ENCODE measurements around the gene PCDHGA9. TPM values are rescaled to one million over a fixed set of nuclear protein-coding genes. Genes with fewer than 3 reads are reported as not detected.

Gene PCDHGA9
- polyA plus RNA-seq, 1 donor (not counting 4 experiments of a cell fraction or from before 2014, with no cell fraction given), result 0.28 TPM

GRCh38 chr5:141399555-141400258, 2.9 kb upstream of the PCDHGA9 start:
- DNase-seq (ENCODE audit: low read depth, low spot score), result no peak
- Histone ChIP-seq H3K27ac (ENCODE audit: control insufficient read depth, insufficient read depth, low read length) (no peak overlapping the region), H3K9ac (ENCODE audit: control insufficient read depth, extremely low read depth, insufficient read depth, low read length) (no peak overlapping the region), H2AFZ (ENCODE audit: control insufficient read depth, low read length) (no peak overlapping the region), H3K4me2 (ENCODE audit: control insufficient read depth, extremely low read depth, insufficient read depth, low read depth, low read length) (no peak overlapping the region), H3K9me1 (ENCODE audit: control insufficient read depth, extremely low read depth, insufficient read depth, low read length) (no peaks in the 10 kb centered on the region), H4K20me1 (ENCODE audit: control insufficient read depth, extremely low read depth, insufficient read depth, low read length) (no peaks in the 10 kb centered on the region), H3K4me3 (ENCODE audit: control insufficient read depth in 2 of 3, extremely low read depth in 1 of 3, insufficient read depth in 2 of 3, low read depth in 1 of 3, low read length in 3 of 3) (no peak overlapping the region), H3K27me3 (ENCODE audit: control insufficient read depth, extremely low read depth, insufficient read depth, low read length) (peaks cover 10% of the 10 kb centered on the region), H3K4me1 (ENCODE audit: control insufficient read depth, extremely low read depth, insufficient read depth, low read length) (no peaks in the 10 kb centered on the region), H3K79me2 (ENCODE audit: control insufficient read depth, insufficient read depth, low read length) (no peaks in the 10 kb centered on the region), H3K36me3 (ENCODE audit: control insufficient read depth in 2 of 2, extremely low read depth in 1 of 2, insufficient read depth in 2 of 2, low read length in 2 of 2) (no peaks in the 10 kb centered on the region), H3K9me3 (ENCODE audit: control insufficient read depth, low read depth, low read length) (peaks cover 26% of the 10 kb centered on the region)
- no peak for TF ChIP-seq EZH2 (IDR thresholded peaks at IDR 0.05; ENCODE audit: low read length)
- TF ChIP-seq CTCF (optimal IDR thresholded peaks at IDR 0.05 in 1 of 3, IDR thresholded peaks at IDR 0.05 in 1 of 3, conservative IDR thresholded peaks at IDR 0.05 in 1 of 3; ENCODE audit: extremely low read depth in 1 of 3, insufficient read depth in 2 of 3, low read length in 3 of 3), result no peak
- dilution Hi-C loops (cut with MboI; ENCODE audit: extremely low pct_ligation_motif_present, low sequenced_read_pairs), result no loop called here
- FAIRE-seq, result no peak

GRCh38 chr5:141403387-141403786, 809 bp downstream of the PCDHGA9 start:
- no peak overlapping the region for H3K27ac ChIP-seq (ENCODE audit: control insufficient read depth, insufficient read depth, low read length)
- H3K9me1 ChIP-seq (ENCODE audit: control insufficient read depth, extremely low read depth, insufficient read depth, low read length), result no peaks in the 10 kb centered on the region
- no peaks in the 10 kb centered on the region for H3K79me2 ChIP-seq (ENCODE audit: control insufficient read depth, insufficient read depth, low read length)
- no peak for DNase-seq (ENCODE audit: low read depth, low spot score)
- no peak for FAIRE-seq
- no peak overlapping the region for H3K9ac ChIP-seq (ENCODE audit: control insufficient read depth, extremely low read depth, insufficient read depth, low read length)
- no peak overlapping the region for H3K4me3 ChIP-seq (ENCODE audit: control insufficient read depth in 2 of 3, extremely low read depth in 1 of 3, insufficient read depth in 2 of 3, low read depth in 1 of 3, low read length in 3 of 3)
- dilution Hi-C loops (cut with MboI; ENCODE audit: extremely low pct_ligation_motif_present, low sequenced_read_pairs), result no loop called here
- H4K20me1 ChIP-seq (ENCODE audit: control insufficient read depth, extremely low read depth, insufficient read depth, low read length), result no peaks in the 10 kb centered on the region
- H3K4me1 ChIP-seq (ENCODE audit: control insufficient read depth, extremely low read depth, insufficient read depth, low read length), result no peaks in the 10 kb centered on the region
- no peak overlapping the region for H3K4me2 ChIP-seq (ENCODE audit: control insufficient read depth, extremely low read depth, insufficient read depth, low read depth, low read length)
- peaks cover 27% of the 10 kb centered on the region for H3K9me3 ChIP-seq (ENCODE audit: control insufficient read depth, low read depth, low read length)
- H3K27me3 ChIP-seq (ENCODE audit: control insufficient read depth, extremely low read depth, insufficient read depth, low read length), result peaks cover 10% of the 10 kb centered on the region
- TF ChIP-seq EZH2 (IDR thresholded peaks at IDR 0.05; ENCODE audit: low read length), result no peak
- TF ChIP-seq CTCF (optimal IDR thresholded peaks at IDR 0.05 in 1 of 3, IDR thresholded peaks at IDR 0.05 in 1 of 3, conservative IDR thresholded peaks at IDR 0.05 in 1 of 3; ENCODE audit: extremely low read depth in 1 of 3, insufficient read depth in 2 of 3, low read length in 3 of 3), result no peak
- no peaks in the 10 kb centered on the region for H3K36me3 ChIP-seq (ENCODE audit: control insufficient read depth in 2 of 2, extremely low read depth in 1 of 2, insufficient read depth in 2 of 2, low read length in 2 of 2)
- no peak overlapping the region for H2AFZ ChIP-seq (ENCODE audit: control insufficient read depth, low read length)

Measured in keratinocyte (primary cell).